ENCODE results near the gene TMEM131. TPM values are rescaled to one million over a fixed set of nuclear protein-coding genes. Genes with fewer than 3 reads are reported as not detected.

Gene TMEM131
- total RNA-seq, 1 experiment from 2014 or later, result 21.9 TPM

DNA sequence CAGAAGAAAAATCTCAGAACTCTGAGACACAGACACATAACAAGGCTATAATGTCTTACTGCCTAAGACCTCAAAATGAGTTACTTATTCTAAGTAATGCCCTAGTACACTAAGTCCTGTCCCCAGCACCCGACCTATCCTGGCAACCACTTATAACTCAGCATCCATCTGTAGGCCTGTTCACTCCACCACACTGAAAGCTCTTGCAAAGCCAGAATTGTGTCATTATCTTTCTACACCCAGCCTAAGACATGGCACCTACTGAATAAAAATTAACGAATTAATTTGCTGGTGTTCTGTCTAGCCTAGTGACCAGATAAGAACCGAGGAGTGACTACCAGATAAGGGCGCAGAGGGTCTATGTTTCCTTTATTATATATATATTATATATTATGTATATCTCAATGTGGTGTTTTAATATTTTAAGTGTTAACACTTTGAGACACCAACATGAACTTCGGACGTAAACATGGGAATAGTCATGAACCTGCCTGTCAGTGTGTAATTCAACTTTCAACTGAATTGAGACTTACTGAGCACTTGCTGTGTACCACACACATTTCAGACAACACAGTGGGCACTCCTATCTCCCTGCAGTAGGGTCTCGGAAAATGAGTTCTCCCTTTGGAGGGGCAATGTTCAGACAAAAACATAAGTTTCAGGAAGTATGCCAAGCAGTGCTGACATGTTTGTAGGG, 27.7 kb downstream of the TMEM131 start (continued):
- TF ChIP-seq FOXK1 (CRISPR knock-in tag; IDR thresholded peaks at IDR 0.05) (no peak), IRF2 (CRISPR knock-in tag; IDR thresholded peaks at IDR 0.05; ENCODE audit: borderline replicate concordance, low read depth) (no peak)

DNA sequence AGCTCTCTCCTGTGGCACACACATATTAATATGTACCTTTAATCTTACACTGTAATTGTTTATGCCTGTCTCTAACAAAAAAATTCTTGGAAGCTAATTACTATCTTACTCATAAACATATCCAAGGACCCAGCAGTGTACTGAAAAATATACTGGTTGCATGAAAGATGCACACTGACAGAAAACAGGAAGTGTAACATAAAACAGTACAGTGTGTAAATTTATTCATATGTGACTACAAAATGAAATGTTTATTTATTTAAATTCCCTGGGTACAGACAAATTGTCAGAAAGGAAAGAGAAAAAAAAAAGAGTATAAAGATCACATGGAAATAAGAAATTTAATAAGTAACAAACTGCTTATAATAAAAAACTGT, 28.5 kb downstream of the TMEM131 start:
- Mint-ChIP-seq H3K4me1 (peaks cover 33% of the 10 kb centered on the region), H3K9me3 (no peaks in the 10 kb centered on the region), H3K36me3 (no peaks in the 10 kb centered on the region), H3K27ac (no peak overlapping the region), H3K4me3 (no peak overlapping the region), H3K27me3 (ENCODE audit: low read depth) (no peaks in the 10 kb centered on the region)
- ChIA-PET CTCF (no interaction called here), POLR2A (no interaction called here)
- TF ChIP-seq, protein P1, sequence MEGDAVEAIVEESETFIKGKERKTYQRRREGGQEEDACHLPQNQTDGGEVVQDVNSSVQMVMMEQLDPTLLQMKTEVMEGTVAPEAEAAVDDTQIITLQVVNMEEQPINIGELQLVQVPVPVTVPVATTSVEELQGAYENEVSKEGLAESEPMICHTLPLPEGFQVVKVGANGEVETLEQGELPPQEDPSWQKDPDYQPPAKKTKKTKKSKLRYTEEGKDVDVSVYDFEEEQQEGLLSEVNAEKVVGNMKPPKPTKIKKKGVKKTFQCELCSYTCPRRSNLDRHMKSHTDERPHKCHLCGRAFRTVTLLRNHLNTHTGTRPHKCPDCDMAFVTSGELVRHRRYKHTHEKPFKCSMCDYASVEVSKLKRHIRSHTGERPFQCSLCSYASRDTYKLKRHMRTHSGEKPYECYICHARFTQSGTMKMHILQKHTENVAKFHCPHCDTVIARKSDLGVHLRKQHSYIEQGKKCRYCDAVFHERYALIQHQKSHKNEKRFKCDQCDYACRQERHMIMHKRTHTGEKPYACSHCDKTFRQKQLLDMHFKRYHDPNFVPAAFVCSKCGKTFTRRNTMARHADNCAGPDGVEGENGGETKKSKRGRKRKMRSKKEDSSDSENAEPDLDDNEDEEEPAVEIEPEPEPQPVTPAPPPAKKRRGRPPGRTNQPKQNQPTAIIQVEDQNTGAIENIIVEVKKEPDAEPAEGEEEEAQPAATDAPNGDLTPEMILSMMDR (IDR thresholded peaks at IDR 0.05), result no peak
- TF ChIP-seq SP1 (CRISPR knock-in tag; conservative IDR thresholded peaks at IDR 0.05) (no peak), FOXP1 (CRISPR knock-in tag; IDR thresholded peaks at IDR 0.05; ENCODE audit: borderline replicate concordance) (no peak)
- ATAC-seq (no peak), DNase-seq (ENCODE audit: low spot score) (no peak)

DNA sequence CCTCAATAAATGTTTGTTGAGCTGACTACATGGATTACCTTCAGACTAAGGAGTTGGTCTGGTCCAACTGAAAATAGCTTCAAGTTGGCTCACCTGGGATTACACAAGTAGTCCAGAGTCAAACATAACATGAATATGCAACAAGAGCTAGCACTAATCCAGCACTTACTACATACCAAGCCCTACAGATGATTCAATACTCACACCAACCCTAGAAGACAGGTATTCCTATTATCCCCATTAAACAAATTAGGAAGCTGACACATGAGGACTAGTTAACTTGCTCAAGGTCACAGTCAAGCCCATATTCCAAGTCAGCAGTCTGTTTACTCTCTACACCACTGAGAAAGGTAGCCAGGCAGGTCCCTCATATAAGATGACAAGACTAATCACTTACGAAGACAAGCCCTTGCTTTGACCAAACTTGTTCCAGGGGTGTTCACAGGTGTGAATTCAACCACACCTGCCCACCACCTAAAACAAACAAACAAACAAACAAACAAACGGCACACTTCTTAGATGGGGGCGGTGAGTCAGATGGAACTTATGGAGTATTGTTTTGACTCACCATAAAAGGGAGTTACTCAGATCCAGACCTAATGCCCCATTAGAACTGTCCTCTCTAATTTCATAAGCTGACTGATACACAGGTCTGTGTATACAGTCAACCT, 29.1 kb downstream of the TMEM131 start:
- CTCF ChIA-PET, result no interaction called here
- H3K4me3 Mint-ChIP-seq, result no peak overlapping the region
- peak overlapping the region; percentile 23; the same call in 1 of the 2 replicates for H3K27ac Mint-ChIP-seq
- H3K27me3 Mint-ChIP-seq (ENCODE audit: low read depth), result no peaks in the 10 kb centered on the region
- DNase-seq (ENCODE audit: low spot score), result no peak
- no peaks in the 10 kb centered on the region for H3K36me3 Mint-ChIP-seq
- peaks cover 35% of the 10 kb centered on the region for H3K4me1 Mint-ChIP-seq
- ATAC-seq, result no peak
- TF ChIP-seq GRHL2 (CRISPR knock-in tag; IDR thresholded peaks at IDR 0.05; ENCODE audit: insufficient replicate concordance, severe bottlenecking) (no peak), CBFB (CRISPR knock-in tag; IDR thresholded peaks at IDR 0.05; ENCODE audit: low read depth) (no peak), RORB (CRISPR knock-in tag; IDR thresholded peaks at IDR 0.05) (no peak), ZNF416 (CRISPR knock-in tag; IDR thresholded peaks at IDR 0.05) (no peak), HMGA2 (CRISPR knock-in tag; IDR thresholded peaks at IDR 0.05) (no peak), NR2C2 (CRISPR knock-in tag; IDR thresholded peaks at IDR 0.05) (no peak), TEAD1 (CRISPR knock-in tag; IDR thresholded peaks at IDR 0.05) (no peak)
- TF ChIP-seq, protein P2, sequence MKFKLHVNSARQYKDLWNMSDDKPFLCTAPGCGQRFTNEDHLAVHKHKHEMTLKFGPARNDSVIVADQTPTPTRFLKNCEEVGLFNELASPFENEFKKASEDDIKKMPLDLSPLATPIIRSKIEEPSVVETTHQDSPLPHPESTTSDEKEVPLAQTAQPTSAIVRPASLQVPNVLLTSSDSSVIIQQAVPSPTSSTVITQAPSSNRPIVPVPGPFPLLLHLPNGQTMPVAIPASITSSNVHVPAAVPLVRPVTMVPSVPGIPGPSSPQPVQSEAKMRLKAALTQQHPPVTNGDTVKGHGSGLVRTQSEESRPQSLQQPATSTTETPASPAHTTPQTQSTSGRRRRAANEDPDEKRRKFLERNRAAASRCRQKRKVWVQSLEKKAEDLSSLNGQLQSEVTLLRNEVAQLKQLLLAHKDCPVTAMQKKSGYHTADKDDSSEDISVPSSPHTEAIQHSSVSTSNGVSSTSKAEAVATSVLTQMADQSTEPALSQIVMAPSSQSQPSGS (CRISPR knock-in tag; IDR thresholded peaks at IDR 0.05; ENCODE audit: borderline replicate concordance, low read depth), result no peak
- no peaks in the 10 kb centered on the region for H3K9me3 Mint-ChIP-seq
- POLR2A ChIA-PET, result interaction anchor here (0.6 kb wide), 1 partner anchor 47 kb away, joined by 4 read pairs; no protein-coding TSS in a partner anchor

DNA sequence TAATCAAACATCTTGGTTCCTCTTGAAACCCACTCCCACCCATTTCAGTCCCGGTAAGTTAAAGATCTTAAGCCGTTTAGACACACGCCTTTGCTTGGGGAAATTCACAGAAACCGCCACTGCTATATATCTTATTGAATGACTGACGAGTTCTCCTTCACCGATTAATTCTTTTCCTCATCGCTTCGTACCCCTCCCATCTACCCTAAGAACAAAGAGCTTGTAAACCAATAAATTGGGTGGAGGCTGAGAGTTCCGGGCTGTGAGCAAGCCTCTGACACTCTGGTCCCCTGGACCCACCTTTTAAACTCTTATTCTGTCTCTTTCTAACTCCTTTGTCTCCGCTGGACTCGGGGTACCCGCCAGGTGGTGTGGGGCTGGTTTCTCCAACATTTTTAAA, 30.6 kb downstream of the TMEM131 start:
- ChIA-PET CTCF (no interaction called here), POLR2A (interaction anchor here (0.5 kb wide), 1 partner anchor 126 kb away, joined by 3 read pairs; no protein-coding TSS in a partner anchor)
- Mint-ChIP-seq H3K27ac (peak overlapping the region; percentile 42), H3K36me3 (no peaks in the 10 kb centered on the region), H3K9me3 (no peaks in the 10 kb centered on the region), H3K27me3 (ENCODE audit: low read depth) (no peaks in the 10 kb centered on the region), H3K4me1 (peaks cover 36% of the 10 kb centered on the region), H3K4me3 (no peak overlapping the region)
- DNase-seq (ENCODE audit: low spot score), result no peak
- ATAC-seq, result no peak
- TF ChIP-seq JAZF1 (CRISPR knock-in tag; IDR thresholded peaks at IDR 0.05) (no peak), IRF2 (CRISPR knock-in tag; IDR thresholded peaks at IDR 0.05; ENCODE audit: borderline replicate concordance, low read depth) (no peak), MYBL2 (CRISPR knock-in tag; IDR thresholded peaks at IDR 0.05) (no peak), ZBTB21 (CRISPR knock-in tag; IDR thresholded peaks at IDR 0.05; ENCODE audit: borderline replicate concordance) (no peak), PRRX2 (CRISPR knock-in tag; IDR thresholded peaks at IDR 0.05) (no peak), CREM (CRISPR knock-in tag; IDR thresholded peaks at IDR 0.05) (no peak)
- TF ChIP-seq, protein P3, sequence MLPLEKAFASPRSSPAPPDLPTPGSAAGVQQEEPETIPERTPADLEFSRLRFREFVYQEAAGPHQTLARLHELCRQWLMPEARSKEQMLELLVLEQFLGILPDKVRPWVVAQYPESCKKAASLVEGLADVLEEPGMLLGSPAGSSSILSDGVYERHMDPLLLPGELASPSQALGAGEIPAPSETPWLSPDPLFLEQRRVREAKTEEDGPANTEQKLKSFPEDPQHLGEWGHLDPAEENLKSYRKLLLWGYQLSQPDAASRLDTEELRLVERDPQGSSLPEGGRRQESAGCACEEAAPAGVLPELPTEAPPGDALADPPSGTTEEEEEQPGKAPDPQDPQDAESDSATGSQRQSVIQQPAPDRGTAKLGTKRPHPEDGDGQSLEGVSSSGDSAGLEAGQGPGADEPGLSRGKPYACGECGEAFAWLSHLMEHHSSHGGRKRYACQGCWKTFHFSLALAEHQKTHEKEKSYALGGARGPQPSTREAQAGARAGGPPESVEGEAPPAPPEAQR (CRISPR knock-in tag; IDR thresholded peaks at IDR 0.05), result no peak
- TF ChIP-seq, protein P4, sequence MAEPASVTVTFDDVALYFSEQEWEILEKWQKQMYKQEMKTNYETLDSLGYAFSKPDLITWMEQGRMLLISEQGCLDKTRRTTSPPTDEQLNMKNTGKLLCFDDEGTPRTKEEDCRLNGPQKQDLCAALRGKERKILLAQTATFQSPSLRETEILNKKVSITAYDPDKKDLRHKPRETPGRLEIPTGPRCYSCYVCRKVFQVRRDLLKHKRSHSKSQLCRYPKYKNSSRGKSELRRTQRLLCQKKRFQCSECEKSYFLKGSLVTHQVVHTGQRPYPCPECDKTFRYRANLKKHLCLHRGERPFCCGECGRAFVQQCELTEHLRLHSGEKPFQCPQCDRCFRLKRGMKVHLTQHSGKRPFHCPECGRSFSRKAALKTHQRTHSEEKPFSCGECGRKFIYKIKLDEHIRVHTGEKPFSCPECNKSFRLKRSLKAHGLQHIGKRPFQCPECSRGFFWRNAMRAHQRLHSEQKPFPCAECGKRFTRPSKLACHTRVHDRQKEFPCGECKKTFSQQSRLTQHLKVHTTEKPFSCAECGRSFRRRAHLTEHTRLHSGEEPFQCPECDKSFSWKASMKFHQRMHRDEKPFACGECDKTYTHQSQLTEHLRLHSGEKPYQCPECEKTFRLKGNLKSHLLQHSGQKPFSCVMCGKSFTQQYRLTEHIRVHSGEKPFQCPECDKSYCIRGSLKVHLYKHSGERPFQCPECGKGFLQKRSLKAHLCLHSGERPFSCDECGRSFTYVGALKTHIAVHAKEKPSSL (CRISPR knock-in tag; conservative IDR thresholded peaks at IDR 0.05), result no peak
- TF ChIP-seq, protein P5, sequence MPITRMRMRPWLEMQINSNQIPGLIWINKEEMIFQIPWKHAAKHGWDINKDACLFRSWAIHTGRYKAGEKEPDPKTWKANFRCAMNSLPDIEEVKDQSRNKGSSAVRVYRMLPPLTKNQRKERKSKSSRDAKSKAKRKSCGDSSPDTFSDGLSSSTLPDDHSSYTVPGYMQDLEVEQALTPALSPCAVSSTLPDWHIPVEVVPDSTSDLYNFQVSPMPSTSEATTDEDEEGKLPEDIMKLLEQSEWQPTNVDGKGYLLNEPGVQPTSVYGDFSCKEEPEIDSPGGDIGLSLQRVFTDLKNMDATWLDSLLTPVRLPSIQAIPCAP (CRISPR knock-in tag; IDR thresholded peaks at IDR 0.05), result no peak

Data from WTC11 (cell line).